ENCODE data around the gene SPG7. TPM values are rescaled to one million over a fixed set of nuclear protein-coding genes. Genes with fewer than 3 reads are reported as not detected.

Gene SPG7
- total RNA-seq, 1 experiment from 2014 or later = 131 TPM

DNA sequence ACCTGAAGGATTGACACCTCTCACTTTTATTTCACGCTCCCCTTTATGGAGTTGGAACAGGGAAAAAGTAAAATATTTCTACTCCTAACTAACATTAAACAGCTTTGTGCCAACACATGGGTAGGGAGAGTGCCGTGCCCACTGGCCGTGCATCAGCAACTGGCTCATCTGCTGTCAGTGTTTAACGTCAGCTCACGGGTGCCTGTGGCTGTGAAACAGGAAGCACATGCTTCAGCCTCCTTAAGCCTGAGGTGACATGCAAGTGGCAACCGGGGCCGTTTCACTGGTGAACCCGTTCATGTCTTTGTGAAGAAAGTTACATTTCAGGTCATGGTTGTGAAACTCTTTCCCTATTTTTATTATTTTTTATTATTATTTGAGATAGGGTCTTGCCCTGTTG is 3.2 kb downstream of the SPG7 start:
- no peak overlapping the region for H3K4me3 ChIP-seq
- H3K4me1 ChIP-seq (replicated peaks) = peaks cover 18% of the 10 kb centered on the region
- H3K36me3 ChIP-seq = peaks cover 60% of the 10 kb centered on the region
- no peak overlapping the region for H3K27ac ChIP-seq
- H3K27me3 ChIP-seq (replicated peaks) = no peaks in the 10 kb centered on the region
- peaks cover 4% of the 10 kb centered on the region; the same call in 1 of the 2 replicates for H3K9me3 ChIP-seq (replicated peaks)
- DNase-seq (ENCODE audit: low read depth in 1 of 2, low spot score in 2 of 2) = no peak

DNA sequence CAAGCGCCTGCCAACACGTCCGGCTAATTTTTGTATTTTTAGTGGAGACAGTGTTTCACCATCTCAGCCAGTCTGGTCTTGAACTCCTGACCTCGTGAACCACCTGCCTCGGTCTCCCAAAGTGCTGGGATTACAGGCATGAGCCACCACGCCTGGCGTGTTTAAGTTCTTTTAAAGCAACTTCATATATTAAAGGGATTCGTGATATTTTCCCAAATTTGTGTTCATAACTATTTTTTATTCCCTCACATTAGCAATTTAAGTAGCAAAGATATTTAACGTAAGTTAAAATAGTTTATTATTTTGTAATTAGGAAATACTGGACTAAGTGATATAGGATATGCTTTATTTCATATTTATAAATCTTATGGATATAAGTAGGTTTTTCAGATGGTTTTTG is 4.2 kb downstream of the SPG7 start:
- no peak overlapping the region for H3K4me3 ChIP-seq
- no peak overlapping the region for H3K27ac ChIP-seq
- H3K9me3 ChIP-seq (replicated peaks) = peaks cover 4% of the 10 kb centered on the region; the same call in 1 of the 2 replicates
- peaks cover 13% of the 10 kb centered on the region for H3K4me1 ChIP-seq (replicated peaks)
- DNase-seq (ENCODE audit: low read depth in 1 of 2, low spot score in 2 of 2) = no peak
- no peaks in the 10 kb centered on the region for H3K27me3 ChIP-seq (replicated peaks)
- H3K36me3 ChIP-seq = peaks cover 71% of the 10 kb centered on the region

DNA sequence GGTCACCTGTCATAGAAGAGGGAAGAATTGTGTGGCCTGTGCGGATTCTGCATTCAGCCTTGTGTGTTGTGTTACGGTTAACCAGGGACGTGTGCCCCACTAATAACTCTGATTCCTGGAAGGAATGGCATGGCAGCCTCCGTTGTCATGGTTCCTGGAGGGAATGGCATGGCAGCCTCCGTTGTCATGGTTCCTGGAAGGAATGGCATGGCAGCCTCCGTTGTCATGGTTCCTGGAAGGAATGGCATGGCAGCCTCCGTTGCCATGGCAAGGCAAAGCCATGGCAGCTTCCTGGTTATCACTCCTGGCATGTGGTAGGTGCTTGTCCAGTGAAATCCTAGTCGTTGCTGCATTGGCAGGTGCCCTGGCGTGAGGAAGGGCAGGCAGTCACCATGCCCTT is 8.9 kb downstream of the SPG7 start:
- DNase-seq (ENCODE audit: low read depth in 1 of 2, low spot score in 2 of 2) = no peak
- Histone ChIP-seq H3K4me3 (no peak overlapping the region), H3K4me1 (replicated peaks) (no peaks in the 10 kb centered on the region), H3K9me3 (replicated peaks) (no peaks in the 10 kb centered on the region), H3K27ac (no peak overlapping the region), H3K27me3 (replicated peaks) (no peaks in the 10 kb centered on the region), H3K36me3 (peaks cover 92% of the 10 kb centered on the region)

DNA sequence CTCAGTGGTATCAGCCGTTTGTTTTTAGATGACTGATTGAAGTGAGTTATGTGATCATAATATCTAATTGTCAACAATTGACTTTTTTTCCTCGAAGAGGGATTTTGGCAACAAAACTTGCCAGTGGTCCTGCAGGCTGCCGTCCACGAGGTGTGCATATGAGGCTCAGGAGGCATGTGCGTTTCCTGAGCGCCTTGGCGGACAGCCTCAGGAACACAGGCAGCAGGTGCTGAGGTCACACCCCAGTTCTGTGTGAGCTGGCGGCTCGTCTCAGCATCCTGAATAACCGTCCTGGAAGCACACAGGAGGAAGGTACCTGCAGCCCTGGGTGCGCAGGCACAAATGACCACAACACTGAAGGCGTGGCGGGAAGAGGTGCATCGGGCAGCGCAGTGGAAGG is 11.7 kb downstream of the SPG7 start:
- H3K4me3 ChIP-seq = no peak overlapping the region
- peaks cover 92% of the 10 kb centered on the region for H3K36me3 ChIP-seq
- H3K9me3 ChIP-seq (replicated peaks) = no peaks in the 10 kb centered on the region
- no peak overlapping the region for H3K27ac ChIP-seq
- H3K4me1 ChIP-seq (replicated peaks) = no peaks in the 10 kb centered on the region
- no peak for DNase-seq (ENCODE audit: low read depth in 1 of 2, low spot score in 2 of 2)
- H3K27me3 ChIP-seq (replicated peaks) = no peaks in the 10 kb centered on the region

DNA sequence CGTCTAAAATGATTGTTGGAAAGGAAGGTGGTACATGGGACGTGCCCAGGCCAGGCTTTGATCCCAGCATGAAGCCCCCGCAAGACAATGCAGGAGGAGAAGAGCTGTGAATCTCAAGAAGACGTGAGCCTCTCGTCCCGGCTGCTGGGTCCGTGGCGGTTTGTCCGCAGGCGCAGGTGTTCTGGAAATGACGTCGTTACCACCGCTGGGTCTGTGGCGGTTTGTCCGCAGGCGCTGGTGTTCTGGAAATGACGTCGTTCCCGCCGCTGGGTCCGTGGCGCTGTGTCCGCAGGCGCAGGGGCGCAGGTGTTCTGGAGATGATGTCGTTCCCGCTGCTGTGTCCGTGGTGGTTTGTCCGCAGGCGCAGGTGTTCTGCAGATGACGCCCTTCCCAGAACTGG is 14.1 kb downstream of the SPG7 start:
- Histone ChIP-seq H3K4me1 (replicated peaks) (no peaks in the 10 kb centered on the region), H3K27ac (no peak overlapping the region), H3K9me3 (replicated peaks) (no peaks in the 10 kb centered on the region), H3K27me3 (replicated peaks) (no peaks in the 10 kb centered on the region), H3K36me3 (peaks cover 89% of the 10 kb centered on the region), H3K4me3 (no peak overlapping the region)
- DNase-seq (ENCODE audit: low read depth in 1 of 2, low spot score in 2 of 2) = no peak

DNA sequence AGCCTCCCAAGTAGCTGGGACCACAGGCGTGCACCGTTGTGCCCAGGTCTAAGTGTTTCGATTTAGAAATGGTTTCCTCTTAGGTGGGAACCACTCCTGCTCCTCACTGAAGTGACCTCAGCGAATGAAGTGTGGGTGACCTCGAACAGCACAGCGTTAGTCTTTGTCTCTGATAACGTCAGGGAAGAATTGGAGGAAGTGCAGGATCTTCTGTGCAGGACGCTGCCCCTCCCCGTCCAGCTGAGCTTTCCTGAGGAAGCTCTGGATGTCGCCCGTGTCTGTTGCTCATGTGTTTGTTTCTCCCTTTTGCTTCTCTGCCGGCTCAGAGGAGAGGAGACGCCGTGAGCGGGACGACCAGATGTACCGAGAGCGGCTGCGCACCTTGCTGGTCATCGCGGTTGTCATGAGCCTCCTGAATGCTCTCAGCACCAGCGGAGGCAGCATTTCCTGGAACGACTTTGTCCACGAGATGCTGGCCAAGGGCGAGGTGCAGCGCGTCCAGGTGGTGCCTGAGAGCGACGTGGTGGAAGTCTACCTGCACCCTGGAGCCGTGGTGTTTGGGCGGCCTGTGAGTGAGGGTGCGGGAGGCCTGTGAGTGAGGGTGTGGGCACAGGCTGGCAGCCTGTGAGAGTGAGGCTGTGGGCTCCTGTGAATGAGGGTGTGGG is 15.6 kb downstream of the SPG7 start:
- peaks cover 86% of the 10 kb centered on the region for H3K36me3 ChIP-seq

DNA sequence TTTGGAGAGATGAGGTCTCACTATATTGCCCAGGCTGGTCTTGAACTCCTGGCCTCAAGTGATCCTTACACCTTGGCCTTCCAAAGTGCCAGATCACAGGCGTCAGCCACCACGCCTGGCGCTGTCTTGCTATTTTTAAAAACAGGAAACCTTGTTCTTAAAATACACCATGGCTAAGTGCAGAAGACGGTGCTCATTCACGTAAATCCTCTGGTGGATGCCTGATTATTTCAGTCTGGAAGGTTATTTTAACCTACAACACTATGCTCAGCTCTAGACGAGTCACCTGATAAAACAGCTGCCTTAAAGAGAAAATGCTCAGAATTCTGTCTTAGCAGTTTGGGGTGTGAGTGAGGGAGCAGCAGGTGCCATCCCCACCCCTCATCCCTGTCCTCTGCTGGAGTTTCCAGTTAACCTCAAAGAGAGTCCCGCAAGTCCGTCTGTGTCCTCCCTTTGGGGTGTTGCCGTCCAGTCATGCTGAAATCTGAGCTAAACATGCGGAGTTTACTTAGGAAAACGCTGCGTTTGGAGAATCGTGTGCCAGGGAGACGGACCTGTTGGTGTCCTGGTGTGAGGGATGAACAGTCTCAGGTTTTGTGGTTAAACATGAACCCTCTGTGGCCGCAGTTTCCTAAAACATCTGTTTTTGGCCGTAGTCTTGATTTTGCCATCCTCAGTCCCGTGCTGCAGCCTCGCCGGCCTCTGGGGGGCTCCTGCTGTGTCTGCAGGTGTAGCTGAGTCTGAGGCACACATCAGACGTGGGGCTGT is 17.1 kb downstream of the SPG7 start:
- Histone ChIP-seq H3K27ac (no peak overlapping the region), H3K36me3 (peaks cover 86% of the 10 kb centered on the region), H3K9me3 (replicated peaks) (no peaks in the 10 kb centered on the region), H3K4me1 (replicated peaks) (no peaks in the 10 kb centered on the region), H3K4me3 (no peak overlapping the region), H3K27me3 (replicated peaks) (no peaks in the 10 kb centered on the region)
- DNase-seq (ENCODE audit: low read depth in 1 of 2, low spot score in 2 of 2) = no peak

More for the DNA sequence above, 15.6 kb downstream of the SPG7 start:
- no peak overlapping the region for H3K27ac ChIP-seq
- no peaks in the 10 kb centered on the region for H3K4me1 ChIP-seq (replicated peaks)
- H3K9me3 ChIP-seq (replicated peaks) = no peaks in the 10 kb centered on the region
- no peak overlapping the region for H3K4me3 ChIP-seq
- DNase-seq (ENCODE audit: low read depth in 1 of 2, low spot score in 2 of 2) = no peak
- no peaks in the 10 kb centered on the region for H3K27me3 ChIP-seq (replicated peaks)

DNA sequence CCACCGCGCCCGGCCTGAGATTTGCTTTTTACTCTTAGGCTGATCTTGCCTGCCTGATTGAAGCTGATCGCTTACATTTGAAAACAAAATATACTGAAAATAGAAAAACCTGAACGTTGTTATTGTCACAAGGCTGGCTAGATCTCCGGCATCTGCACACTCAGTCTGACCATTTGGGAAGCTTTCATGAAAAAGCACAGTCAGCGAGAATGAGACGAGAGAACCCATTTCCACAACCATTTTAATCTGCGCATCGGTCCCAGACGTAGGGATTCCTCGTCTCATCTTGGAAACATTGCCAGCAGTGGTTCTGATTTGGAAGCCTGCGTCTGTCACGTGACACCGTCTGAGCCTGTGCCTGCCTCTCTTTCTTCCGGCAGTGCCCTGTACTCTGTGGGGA is 20.9 kb downstream of the SPG7 start:
- H3K4me3 ChIP-seq = no peak overlapping the region
- H3K27ac ChIP-seq = no peak overlapping the region
- no peak for DNase-seq (ENCODE audit: low read depth in 1 of 2, low spot score in 2 of 2)
- H3K9me3 ChIP-seq (replicated peaks) = no peaks in the 10 kb centered on the region
- no peaks in the 10 kb centered on the region for H3K27me3 ChIP-seq (replicated peaks)
- peaks cover 86% of the 10 kb centered on the region for H3K36me3 ChIP-seq
- H3K4me1 ChIP-seq (replicated peaks) = no peaks in the 10 kb centered on the region

DNA sequence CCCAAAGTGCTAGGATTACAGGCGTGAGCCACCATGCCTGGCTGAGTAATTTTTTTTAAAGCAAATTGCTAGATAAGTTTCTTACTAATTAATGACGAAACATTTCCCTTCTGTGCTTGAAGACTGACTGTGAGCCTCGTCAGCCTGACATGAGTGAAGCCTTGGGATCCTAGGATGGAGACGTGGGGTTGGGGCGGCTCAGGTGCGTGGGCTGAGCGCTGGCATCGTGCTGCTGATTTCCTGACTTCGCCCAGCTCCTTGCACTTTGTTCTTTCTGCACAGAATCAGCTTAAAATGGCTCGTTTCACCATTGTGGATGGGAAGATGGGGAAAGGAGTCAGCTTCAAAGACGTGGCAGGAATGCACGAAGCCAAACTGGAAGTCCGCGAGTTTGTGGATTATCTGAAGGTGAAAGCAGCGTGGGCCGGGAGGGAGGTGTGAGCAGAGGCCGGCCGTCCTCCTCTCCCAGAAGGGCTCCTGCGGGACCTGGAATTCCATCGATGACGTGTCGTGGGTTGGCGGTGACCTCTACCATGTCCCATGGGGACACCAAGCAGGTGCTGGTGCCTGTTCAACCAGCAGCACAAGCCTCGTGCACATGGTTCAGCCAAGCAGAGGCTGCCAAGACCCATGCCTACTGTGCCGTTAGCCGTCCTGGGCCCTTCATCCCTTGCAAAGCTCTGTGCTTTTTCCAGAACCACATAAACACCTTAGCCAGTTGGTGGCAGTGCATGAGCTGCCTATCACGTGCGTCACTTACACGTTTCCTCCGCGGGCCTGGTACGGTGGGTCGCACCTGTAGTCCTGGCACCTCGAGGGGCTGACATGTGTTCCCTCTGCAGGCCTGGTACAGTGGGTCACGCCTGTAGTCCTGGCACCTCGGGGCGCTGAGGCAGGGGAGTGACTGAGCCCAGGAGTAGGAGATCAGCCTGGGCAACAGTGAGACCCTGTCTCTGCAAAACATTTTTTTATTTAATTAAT is 22.5 kb downstream of the SPG7 start:
- Histone ChIP-seq H3K27ac (no peak overlapping the region), H3K4me1 (replicated peaks) (no peaks in the 10 kb centered on the region), H3K36me3 (peaks cover 87% of the 10 kb centered on the region), H3K4me3 (no peak overlapping the region), H3K9me3 (replicated peaks) (no peaks in the 10 kb centered on the region), H3K27me3 (replicated peaks) (no peaks in the 10 kb centered on the region)
- DNase-seq (ENCODE audit: low read depth in 1 of 2, low spot score in 2 of 2) = no peak

DNA sequence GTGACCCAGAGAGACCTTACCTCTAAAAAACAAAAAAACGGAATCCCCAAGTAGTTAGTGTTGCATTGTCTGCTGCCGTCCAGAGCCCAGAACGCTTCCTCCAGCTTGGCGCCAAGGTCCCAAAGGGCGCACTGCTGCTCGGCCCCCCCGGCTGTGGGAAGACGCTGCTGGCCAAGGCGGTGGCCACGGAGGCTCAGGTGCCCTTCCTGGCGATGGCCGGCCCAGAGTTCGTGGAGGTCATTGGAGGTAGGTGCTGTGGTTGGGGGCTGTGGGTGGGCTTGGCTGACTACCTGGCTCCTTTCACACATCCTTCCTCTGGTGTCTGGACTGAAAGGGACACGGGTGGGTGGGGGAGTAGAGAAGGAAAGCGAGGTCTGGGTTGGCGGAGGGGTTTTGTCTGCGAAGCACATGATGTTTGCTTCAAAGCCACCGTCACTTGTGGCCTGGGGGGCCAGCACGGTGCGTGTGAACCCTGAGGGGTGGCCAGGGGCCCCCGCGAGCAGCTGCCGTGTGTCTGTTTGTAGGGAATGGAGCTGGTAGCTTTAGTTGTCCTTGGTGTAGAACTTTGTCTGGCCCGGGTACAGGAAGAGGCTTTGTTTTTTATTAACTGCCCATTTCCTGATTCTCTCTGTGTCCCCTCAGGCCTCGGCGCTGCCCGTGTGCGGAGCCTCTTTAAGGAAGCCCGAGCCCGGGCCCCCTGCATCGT is 23.8 kb downstream of the SPG7 start:
- DNase-seq (ENCODE audit: low read depth in 1 of 2, low spot score in 2 of 2) = no peak
- H3K36me3 ChIP-seq = peaks cover 84% of the 10 kb centered on the region

DNA sequence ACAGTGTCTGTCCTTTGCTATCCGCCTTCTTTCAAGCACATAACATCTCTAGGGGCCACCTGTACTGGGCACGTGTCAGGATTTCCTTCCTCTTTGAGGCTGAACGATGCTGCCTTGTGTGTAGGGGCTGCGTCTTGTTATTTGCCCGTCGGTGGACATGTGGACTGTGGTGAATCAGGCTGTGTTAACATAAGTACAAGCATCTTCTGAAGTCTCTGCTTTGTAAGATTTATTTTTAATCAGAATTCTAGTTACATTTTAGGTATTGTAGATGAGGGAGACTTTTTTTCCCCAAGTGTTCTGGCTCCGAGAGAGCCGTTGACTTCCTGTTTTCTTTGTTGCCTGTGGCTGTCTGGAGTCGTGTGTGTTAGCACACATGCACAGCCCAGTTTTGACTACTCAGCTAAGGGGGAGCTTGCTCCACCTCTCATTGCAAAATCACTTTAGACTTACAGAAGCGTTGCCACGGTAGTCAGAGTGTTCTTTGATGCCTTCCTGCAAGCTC is 26.1 kb downstream of the SPG7 start:
- Histone ChIP-seq H3K27ac (no peak overlapping the region), H3K27me3 (replicated peaks) (no peaks in the 10 kb centered on the region), H3K36me3 (peaks cover 88% of the 10 kb centered on the region), H3K9me3 (replicated peaks) (no peaks in the 10 kb centered on the region), H3K4me3 (no peak overlapping the region), H3K4me1 (replicated peaks) (no peaks in the 10 kb centered on the region)
- DNase-seq (ENCODE audit: low read depth in 1 of 2, low spot score in 2 of 2) = no peak

More for the DNA sequence above, 23.8 kb downstream of the SPG7 start:
- Histone ChIP-seq H3K4me1 (replicated peaks) (no peaks in the 10 kb centered on the region), H3K9me3 (replicated peaks) (no peaks in the 10 kb centered on the region), H3K27ac (no peak overlapping the region), H3K4me3 (no peak overlapping the region), H3K27me3 (replicated peaks) (no peaks in the 10 kb centered on the region)

DNA sequence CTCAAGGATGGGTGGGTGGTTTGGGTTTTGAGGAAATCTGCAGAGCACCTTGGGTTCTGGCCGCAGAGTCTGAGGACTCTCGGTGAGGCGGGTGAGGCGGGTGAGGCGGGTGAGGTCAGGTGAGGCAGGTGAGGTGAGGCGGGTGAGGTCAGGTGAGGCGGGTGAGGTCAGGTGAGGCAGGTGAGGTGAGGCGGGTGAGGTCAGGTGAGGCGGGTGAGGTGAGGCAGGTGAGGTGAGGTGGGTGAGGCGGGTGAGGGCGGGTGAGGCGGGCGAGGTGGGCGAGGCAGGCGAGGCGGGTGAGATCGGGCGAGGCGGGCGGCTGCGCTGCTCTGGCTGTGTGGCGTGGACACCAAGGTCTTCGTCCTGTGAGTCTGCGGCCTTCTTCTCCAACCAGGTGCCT is 28.2 kb downstream of the SPG7 start:
- H3K4me1 ChIP-seq (replicated peaks) = no peaks in the 10 kb centered on the region
- no peaks in the 10 kb centered on the region for H3K9me3 ChIP-seq (replicated peaks)
- no peaks in the 10 kb centered on the region for H3K27me3 ChIP-seq (replicated peaks)
- H3K36me3 ChIP-seq = peaks cover 77% of the 10 kb centered on the region
- no peak for DNase-seq (ENCODE audit: low read depth in 1 of 2, low spot score in 2 of 2)
- no peak overlapping the region for H3K4me3 ChIP-seq
- no peak overlapping the region for H3K27ac ChIP-seq

DNA sequence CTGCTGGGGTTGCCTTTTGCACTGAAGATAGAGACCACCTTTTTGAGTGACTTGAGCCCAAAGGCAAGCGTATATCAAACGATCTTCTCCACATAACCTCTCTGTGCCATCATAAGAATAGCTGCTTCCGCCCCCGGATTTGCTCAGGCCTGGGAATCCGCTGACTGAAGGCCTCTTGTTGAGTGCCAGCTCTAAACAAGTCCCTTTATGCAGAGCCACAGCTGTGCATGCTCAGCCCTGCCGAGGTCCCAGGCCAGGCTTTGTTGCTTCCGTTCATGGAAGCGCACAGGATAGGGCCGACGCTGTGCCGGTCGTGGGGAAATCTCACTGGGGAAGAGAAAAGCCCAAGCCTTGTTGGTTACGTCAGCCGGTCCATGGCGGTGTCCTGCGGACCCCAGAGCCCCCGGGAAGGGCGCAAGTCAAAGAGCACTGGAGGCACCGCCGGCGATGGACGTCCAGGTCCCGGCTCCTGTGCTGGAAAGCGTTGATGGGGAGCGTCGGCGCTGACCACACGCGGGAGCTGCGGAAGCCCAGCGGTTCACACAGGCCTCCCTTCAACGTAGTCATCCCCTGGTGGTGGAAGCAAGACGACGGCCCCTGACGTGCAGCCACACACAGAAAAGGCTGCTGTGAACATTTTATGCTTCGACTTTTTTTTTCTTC is 28.8 kb downstream of the SPG7 start:
- Histone ChIP-seq H3K4me1 (replicated peaks) (no peaks in the 10 kb centered on the region), H3K4me3 (no peak overlapping the region), H3K36me3 (peaks cover 75% of the 10 kb centered on the region), H3K9me3 (replicated peaks) (no peaks in the 10 kb centered on the region), H3K27me3 (replicated peaks) (no peaks in the 10 kb centered on the region), H3K27ac (no peak overlapping the region)
- DNase-seq (ENCODE audit: low read depth in 1 of 2, low spot score in 2 of 2) = no peak
